ENCODE data around the gene CCL16.

The CCL16 gene

GRCh38 chr17:35930211-35931065, 50.9 kb downstream of the CCL16 start, which contains the start of gene RDM1:
Gene RDM1, minus strand, starts transcription at chr17:35930773. Its CDS starts 46 bp downstream, at chr17:35930727.
- peak; percentile 89 to 92 for DNase-seq
- no peaks in the 10 kb centered on the region for H3K9me3 Mint-ChIP-seq
- H3K4me3 Mint-ChIP-seq: peak within 1 kb of the TSS; percentile 88 to 91
- no peaks in the 10 kb centered on the region for H3K27me3 Mint-ChIP-seq
- peak; percentile 98 for ATAC-seq
- peaks cover 30% of the 10 kb centered on the region for H3K4me1 Mint-ChIP-seq
- peak within 1 kb of the TSS; percentile 80 to 96 for H3K27ac Mint-ChIP-seq

DNA sequence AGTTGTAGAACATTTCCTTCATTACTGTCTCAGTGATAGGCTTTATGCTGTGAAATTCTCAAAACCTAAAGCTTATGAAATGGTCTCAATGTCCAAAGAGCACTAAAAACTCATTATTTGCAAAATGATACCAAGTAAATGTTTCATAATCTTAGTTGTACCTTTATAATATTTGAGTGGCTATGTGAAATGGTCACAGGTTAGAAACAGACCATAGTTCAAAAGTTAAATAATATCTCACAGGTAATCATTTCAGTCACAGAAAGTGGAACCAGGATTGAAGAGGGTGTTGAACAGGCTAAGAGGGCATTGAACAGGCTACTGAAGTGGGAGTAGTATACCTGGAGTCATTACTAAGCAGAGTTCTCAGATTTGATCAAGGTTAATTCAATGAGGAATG, 53.6 kb downstream of the CCL16 start:
- Mint-ChIP-seq H3K4me3 (no peak overlapping the region), H3K9me3 (no peaks in the 10 kb centered on the region), H3K27me3 (no peaks in the 10 kb centered on the region), H3K27ac (no peak overlapping the region), H3K4me1 (peaks cover 30% of the 10 kb centered on the region)
- no peak for ATAC-seq
- DNase-seq: no peak

Measured in stimulated activated naive CD8-positive, alpha-beta T cell treated with anti-CD3 and anti-CD28 coated beads, Interleukin-15, amount 100 ng/mL, for 72 hours (primary cell).